Activated T-cell treated with anti-CD3 and anti-CD28 coated beads, Interleukin-2, amount 50 U/mL, for 72 hours (primary cell): ENCODE measurements around the gene TLDC2. TPM values are rescaled to one million over a fixed set of nuclear protein-coding genes. Genes with fewer than 3 reads are reported as not detected.

Experiments used
- ATAC-seq, 2 donors: fragments of 150-1000 bp; cut with Tn5 transposase; replicated peaks in 1 of 2; 2 replicates each; pipeline ENCODE4 v1.10.0; 2021; ENCODE audit warnings: moderate library complexity in 2 of 2, mild to moderate bottlenecking in 1 of 2
- DNase-seq, 2 donors: peaks; one replicate each; pipeline ENCODE4 v3.0.0; 2021 to 2022; ENCODE audit warnings: mixed read lengths in 1 of 2
- H3K27ac Mint-ChIP-seq: one replicate; pipeline ENCODE4 v1.8.0; 2022; ENCODE audit warnings: mild to moderate bottlenecking, moderate library complexity, mixed read lengths
- H3K27me3 Mint-ChIP-seq: one replicate; pipeline ENCODE4 v1.8.0; 2022; ENCODE audit warnings: low read depth, mixed read lengths
- H3K36me3 Mint-ChIP-seq, 2 donors: one replicate each; pipeline ENCODE4 v1.8.0; 2022; ENCODE audit warnings: mixed read lengths in 2 of 2, mild to moderate bottlenecking in 1 of 2; ENCODE audit not compliant: insufficient read depth in 2 of 2
- H3K4me1 Mint-ChIP-seq: one replicate; pipeline ENCODE4 v1.8.0; 2022; ENCODE audit warnings: low read depth, mixed read lengths
- H3K4me3 Mint-ChIP-seq, 2 donors: one replicate each; pipeline ENCODE4 v1.8.0; 2022; ENCODE audit warnings: mild to moderate bottlenecking in 2 of 2, mixed read lengths in 2 of 2, moderate library complexity in 2 of 2
- H3K9me3 Mint-ChIP-seq, 2 donors: one replicate each; pipeline ENCODE4 v1.8.0; 2022; ENCODE audit warnings: mixed read lengths in 2 of 2
- total RNA-seq, 2 donors: library from RNA; stranded (reverse); gene quantifications; one replicate each; pipeline ENCODE4 v1.2.3, GENCODE V29; 2022

Gene TLDC2
- total RNA-seq, 2 donors from 2014 or later, result not detected

DNA sequence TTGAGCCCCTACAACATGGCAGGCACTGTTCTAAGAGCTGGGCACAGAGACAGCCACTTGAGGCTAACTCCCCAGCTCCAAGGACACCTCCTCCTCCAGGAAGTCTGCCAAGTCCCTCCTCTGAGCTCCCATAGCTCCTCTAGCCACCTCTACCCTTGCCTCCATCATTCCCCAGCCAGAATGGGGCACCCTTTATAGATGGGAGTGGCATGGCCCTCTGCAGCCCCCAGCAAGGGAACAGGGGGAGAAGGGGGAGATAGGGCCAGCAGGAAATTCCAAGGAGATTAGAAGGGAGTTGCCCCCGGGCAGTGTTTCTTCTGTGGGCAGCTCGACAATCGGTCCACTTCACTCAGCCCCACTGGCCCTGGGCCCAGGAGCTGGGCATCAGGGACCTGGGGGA, 19.7 kb upstream of the TLDC2 start:
- no peaks in the 10 kb centered on the region for H3K36me3 Mint-ChIP-seq
- H3K4me1 Mint-ChIP-seq, result peaks cover 9% of the 10 kb centered on the region
- no peaks in the 10 kb centered on the region for H3K9me3 Mint-ChIP-seq
- H3K27me3 Mint-ChIP-seq, result no peaks in the 10 kb centered on the region
- no peak overlapping the region for H3K4me3 Mint-ChIP-seq
- DNase-seq, result no peak
- H3K27ac Mint-ChIP-seq, result no peak overlapping the region
- ATAC-seq, result no peak

DNA sequence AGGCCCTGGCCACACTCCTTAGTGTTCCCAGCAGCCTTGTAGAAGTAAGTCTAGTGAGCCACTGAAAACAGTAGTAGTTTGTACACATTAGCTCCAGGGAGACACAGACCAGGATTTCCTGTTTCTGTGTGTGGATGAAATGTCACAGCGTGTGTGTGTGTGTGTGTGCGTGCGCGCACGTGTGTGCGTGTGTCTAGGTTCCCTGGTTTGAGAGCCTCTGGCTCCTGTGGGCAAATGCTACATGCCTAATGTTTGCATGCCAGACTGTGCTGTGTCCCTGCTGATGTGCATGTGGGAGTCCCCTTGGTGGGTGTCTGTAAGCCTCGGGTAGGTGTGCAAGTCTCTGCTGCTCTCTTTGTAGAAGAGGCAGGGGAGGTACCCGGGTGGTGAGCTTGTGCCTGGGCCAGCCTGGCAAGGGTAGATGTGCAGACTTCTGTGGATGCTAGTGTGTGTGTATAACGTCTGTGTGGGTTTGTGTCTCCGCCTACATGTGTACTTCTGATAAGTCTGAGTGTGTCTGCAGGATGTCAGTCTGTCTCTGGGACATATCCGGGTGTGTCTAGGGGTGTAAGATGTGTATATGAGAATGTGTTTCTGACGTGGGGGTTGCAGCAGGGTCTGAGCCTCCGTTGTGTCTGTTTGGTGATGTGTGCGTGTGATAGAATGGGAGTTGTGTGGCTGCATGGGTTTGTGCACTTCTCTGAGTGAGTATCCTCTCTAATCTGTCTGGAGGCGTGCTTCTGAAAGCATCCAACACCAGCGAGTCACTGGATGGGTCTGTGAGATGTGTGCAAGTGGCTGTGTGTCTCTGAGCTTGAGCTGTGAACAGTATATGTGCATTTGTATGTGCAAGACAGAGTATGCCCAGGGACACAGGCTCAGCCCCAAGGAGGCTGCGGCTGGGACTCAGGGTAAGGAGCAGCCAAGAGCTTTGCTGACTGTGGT, 19.0 kb upstream of the TLDC2 start:
- Mint-ChIP-seq H3K27me3 (no peaks in the 10 kb centered on the region), H3K4me3 (peak overlapping the region; percentile 0 to 1), H3K9me3 (no peaks in the 10 kb centered on the region), H3K4me1 (peaks cover 9% of the 10 kb centered on the region), H3K36me3 (no peaks in the 10 kb centered on the region), H3K27ac (no peak overlapping the region)
- DNase-seq (peak; percentile 22 to 32), ATAC-seq (peak; percentile 58 to 65)

DNA sequence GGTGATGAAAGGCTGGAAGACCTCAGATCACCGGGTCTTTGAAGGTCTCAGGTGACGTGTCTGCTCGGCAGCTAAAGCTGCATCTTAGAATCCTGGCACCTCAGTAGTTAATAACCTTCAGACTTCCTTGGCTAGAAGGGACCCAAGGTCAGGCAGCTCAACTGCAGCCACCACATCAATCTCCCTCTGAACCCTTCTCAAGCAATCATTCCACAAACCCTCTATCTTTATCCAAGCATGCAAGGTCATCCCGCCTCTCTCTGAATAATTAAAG, 16.7 kb upstream of the TLDC2 start:
- H3K9me3 Mint-ChIP-seq, result no peaks in the 10 kb centered on the region
- H3K4me3 Mint-ChIP-seq, result no peak overlapping the region
- H3K4me1 Mint-ChIP-seq, result peaks cover 9% of the 10 kb centered on the region
- ATAC-seq (no peak), DNase-seq (no peak)
- no peaks in the 10 kb centered on the region for H3K27me3 Mint-ChIP-seq
- H3K36me3 Mint-ChIP-seq, result no peaks in the 10 kb centered on the region
- no peak overlapping the region for H3K27ac Mint-ChIP-seq

DNA sequence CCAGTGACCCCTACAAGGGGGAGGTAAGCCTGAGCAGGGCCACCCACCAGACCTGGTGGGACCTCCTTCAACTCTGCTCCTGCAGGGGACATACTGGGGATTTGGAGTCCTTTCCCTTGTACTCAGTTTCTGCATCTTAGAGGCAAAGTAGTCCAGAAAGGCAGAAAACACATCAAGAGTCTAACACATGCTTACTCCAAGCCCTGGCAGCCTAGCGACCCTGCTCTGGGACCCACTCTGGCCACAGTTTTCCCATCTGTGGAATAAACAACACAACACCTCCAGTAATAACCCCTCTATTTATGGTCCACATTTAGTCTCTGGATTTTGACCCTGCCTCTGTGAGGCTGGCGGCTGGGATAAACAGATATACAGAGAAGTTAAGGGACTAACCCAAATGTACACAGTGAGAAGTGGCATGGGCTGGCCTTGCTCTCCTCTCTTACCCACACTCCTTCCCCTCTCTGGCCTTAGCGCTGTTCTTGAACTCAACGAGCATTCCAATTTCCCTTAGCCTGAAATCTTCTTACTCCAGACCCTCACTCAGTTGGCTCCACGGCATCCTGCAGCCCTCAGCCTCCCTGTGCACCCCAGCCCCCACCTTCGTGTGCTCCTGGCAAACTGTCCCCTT, 16.1 kb upstream of the TLDC2 start:
- no peak for ATAC-seq
- Mint-ChIP-seq H3K4me3 (no peak overlapping the region), H3K4me1 (peaks cover 12% of the 10 kb centered on the region), H3K27me3 (peaks cover 2% of the 10 kb centered on the region), H3K27ac (no peak overlapping the region), H3K36me3 (no peaks in the 10 kb centered on the region), H3K9me3 (no peaks in the 10 kb centered on the region)
- no peak for DNase-seq

DNA sequence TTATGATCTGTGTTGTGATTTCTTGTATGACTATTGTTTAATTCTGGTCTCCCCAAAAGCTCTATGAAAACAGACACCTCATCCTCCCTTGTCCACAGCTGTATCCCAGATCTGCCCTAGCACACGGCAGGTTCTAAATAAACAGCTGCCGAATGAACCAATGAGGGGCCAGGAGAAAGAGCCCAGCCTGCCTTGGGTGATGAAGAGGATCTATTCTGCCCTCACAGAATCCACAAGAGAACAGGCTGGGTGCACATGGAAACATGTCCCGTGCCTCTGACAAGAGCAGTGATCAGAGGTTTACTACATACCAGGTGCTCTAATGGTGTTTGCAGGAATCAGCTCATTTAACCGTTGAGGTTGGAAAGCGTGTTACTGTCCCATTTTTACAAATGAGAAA, 15.6 kb upstream of the TLDC2 start:
- no peaks in the 10 kb centered on the region for H3K9me3 Mint-ChIP-seq
- H3K4me3 Mint-ChIP-seq, result no peak overlapping the region
- H3K27me3 Mint-ChIP-seq, result peaks cover 7% of the 10 kb centered on the region
- DNase-seq (no peak), ATAC-seq (no peak)
- H3K4me1 Mint-ChIP-seq, result peaks cover 17% of the 10 kb centered on the region
- no peak overlapping the region for H3K27ac Mint-ChIP-seq
- no peaks in the 10 kb centered on the region for H3K36me3 Mint-ChIP-seq

DNA sequence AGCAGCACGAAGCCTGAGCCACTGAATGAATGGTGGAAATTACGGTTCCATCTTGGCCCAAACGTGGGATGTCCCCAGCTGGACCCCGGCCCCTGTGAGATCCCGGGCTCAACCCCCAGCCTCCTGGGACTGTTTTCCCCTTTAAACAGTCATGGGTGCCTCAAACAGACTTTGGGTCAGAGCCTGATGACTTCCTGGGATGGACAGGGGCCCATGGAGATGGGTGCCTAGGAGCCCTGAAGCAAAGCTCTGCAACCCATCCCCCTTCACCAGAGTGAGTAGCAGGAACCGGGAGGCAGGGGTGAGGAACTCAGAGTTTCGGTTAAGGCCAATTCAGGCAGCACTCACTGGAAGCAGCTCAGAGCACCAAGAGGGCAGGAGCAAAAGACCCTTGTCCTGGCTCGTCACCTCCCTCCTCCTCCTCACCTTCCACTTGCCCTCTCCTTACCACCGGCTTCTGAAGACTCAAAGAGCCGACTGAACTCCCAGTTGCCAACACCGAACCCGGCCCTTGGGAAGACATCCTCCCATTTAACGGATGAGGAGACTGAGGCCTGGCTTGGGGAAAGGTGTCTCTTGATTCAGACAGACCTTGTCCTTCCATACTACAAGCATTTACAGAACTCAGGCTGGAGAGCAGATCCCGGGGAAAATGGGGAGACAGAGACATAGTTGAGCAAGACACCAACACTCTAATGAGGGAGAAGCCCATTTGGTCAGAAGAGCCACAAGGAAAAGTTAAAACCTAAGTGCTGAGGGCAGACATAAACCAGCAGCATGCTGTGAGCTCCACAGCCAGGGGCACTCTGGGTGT, 14.9 kb upstream of the TLDC2 start:
- no peaks in the 10 kb centered on the region for H3K9me3 Mint-ChIP-seq
- DNase-seq (no peak), ATAC-seq (no peak)
- H3K27me3 Mint-ChIP-seq, result peaks cover 14% of the 10 kb centered on the region
- H3K4me3 Mint-ChIP-seq, result peak overlapping the region; percentile 3 to 41
- H3K36me3 Mint-ChIP-seq, result no peaks in the 10 kb centered on the region
- peaks cover 19% of the 10 kb centered on the region for H3K4me1 Mint-ChIP-seq
- H3K27ac Mint-ChIP-seq, result no peak overlapping the region

DNA sequence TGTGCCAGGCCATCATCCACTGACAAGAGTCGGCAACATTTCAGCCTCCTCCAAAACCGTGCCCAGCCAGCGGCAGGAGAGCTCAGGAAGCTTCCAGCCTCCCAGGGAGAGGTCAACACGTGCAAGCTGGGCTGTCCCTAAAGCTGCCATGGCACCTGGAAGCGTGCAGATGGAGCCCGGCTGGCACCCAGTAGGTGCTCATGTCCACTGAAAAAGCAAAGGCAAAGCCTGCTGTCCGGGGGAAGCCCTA, 14.4 kb upstream of the TLDC2 start:
- H3K4me3 Mint-ChIP-seq, result peak overlapping the region; percentile 3 to 41

DNA sequence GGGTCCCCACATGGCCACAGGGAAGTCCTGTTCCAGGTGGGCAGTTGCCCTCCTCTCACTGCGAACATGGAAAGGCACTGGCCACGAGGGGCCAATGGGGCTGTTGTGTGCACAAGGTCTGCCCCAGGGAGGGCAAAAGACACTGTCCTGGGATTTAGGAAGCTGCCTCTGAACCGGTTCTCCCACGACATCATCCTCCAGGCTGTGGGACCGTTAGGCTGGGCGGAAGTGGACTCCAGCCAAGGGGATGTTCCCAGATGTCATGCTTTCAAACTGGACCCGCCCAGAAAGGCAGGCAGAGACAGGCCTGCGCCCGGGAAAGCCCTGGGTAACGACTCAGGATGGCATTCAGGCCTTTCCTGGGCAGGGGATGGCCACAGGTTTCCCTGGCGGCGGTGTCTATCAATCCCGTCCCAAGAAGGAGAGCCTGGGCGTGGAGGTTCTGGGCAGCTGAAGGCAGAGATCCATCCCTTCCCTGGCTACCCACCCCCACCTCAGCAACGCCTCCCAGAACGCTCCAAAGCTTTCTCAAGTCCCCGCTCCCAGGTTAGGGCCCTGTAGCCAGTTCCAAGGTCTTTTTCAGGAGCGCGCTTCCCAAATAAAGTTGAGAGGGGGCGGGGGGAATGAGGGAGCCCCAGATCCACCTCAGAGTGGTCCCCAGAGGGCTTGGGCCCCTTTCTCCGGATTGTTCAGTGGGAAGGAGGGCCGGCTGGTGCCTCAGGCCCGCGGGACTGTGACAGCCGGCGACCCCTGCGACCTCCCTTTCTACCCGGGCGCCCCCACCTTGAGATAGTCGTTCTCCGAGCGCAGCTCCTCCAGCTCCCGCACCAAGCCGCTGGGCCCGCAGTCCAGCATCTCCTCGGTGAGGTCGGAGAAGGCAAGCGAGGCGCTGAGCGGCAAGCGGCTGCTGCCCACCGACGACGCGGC, 13.8 kb upstream of the TLDC2 start:
- H3K9me3 Mint-ChIP-seq, result no peaks in the 10 kb centered on the region
- no peak for ATAC-seq
- H3K27ac Mint-ChIP-seq, result no peak overlapping the region
- peaks cover 13% of the 10 kb centered on the region for H3K4me1 Mint-ChIP-seq
- H3K36me3 Mint-ChIP-seq, result no peaks in the 10 kb centered on the region
- peaks cover 22% of the 10 kb centered on the region for H3K27me3 Mint-ChIP-seq
- no peak for DNase-seq
- H3K4me3 Mint-ChIP-seq, result peak overlapping the region; percentile 41 to 44

More for the DNA sequence above, 14.4 kb upstream of the TLDC2 start:
- H3K9me3 Mint-ChIP-seq, result no peaks in the 10 kb centered on the region
- DNase-seq, result no peak
- H3K27ac Mint-ChIP-seq, result no peak overlapping the region
- H3K36me3 Mint-ChIP-seq, result no peaks in the 10 kb centered on the region
- no peak for ATAC-seq
- peaks cover 19% of the 10 kb centered on the region for H3K4me1 Mint-ChIP-seq
- peaks cover 19% of the 10 kb centered on the region for H3K27me3 Mint-ChIP-seq

DNA sequence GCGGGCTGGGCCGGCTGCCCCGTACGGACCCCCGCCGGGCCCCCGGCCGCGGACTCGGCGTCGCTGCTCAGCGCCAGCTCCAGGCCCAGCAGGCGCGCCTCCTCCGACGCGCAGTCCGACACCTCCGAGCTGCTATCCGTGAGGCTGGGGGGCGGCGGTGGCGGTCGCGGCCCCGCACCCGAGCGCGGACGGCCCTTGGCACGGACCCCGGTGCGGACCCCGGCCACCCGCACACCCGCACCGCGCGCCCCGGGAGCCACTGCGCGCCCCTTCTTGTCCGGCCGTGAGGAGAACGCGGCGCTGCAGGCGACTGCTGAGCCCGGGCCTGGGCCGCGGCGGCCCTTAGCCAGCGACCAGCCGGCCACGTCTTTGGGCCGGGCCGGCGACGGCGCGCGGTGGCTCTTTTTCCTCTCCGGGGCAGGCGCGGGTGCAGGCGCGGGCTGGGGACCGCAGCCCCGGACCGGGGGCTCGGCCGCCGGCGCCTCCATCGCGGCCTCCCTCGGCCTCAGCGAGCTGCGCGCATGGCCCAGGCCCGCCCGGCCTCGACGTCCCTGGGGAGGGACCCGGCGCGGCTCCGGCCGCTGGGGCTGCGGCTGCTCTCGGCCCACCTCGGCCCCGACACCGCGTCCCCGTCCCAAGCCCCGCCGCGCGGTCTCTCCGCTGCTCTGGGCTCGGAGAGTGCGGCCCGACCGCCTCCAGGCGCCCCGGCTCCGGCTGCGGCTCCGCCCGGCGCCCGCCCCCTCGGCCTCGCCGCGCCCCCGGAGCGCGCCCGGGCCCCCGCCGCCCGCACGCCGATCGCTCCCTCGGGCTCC, 12.9 kb upstream of the TLDC2 start:
- Mint-ChIP-seq H3K9me3 (no peaks in the 10 kb centered on the region), H3K4me3 (no peak overlapping the region), H3K27me3 (peaks cover 22% of the 10 kb centered on the region), H3K27ac (no peak overlapping the region), H3K4me1 (peaks cover 10% of the 10 kb centered on the region), H3K36me3 (no peaks in the 10 kb centered on the region)
- ATAC-seq (peak; percentile 66 to 67), DNase-seq (peak in 1 of 2 donors; percentile 8)

DNA sequence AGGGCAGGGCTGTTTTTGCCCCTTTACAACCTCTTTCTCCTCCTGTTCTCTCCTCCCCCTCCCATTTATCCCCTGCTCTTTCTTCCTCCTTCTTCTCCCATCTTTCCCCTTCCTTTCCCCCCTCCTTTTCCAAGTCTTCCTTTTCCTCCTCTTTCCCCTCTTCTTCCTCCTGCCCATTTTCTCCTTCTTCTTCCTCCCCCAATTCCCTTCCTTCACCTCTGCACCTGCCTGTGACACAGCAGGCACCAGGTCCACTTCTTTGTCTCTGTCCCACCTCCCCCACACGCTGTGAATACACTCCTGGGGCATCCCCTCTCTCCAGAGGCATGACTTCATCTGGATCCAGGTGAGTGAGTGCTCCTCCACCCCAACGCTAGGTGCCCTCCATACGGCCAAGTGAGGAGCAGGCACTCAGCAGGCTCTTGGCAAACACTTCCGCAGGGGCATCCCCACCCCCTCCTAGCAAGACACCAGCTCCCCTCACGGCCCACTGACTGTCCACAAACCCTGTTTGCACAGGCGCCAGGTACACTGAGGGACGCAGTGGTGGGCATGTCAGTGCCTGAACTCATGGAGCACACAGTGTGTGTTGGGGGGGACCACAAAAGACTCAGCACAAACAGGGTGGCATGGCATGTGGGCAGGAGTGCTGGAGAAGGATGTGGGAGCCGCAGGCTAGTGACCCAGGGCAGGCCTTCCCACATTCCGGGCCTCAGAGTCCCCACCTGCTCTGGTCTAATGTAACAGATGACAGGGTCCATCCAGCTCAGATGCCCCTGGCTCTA, 10.7 kb upstream of the TLDC2 start:
- Mint-ChIP-seq H3K27ac (no peak overlapping the region), H3K36me3 (no peaks in the 10 kb centered on the region), H3K4me3 (peak overlapping the region; percentile 46 to 88), H3K27me3 (peaks cover 22% of the 10 kb centered on the region), H3K4me1 (peaks cover 10% of the 10 kb centered on the region), H3K9me3 (no peaks in the 10 kb centered on the region)
- ATAC-seq (no peak), DNase-seq (no peak)

DNA sequence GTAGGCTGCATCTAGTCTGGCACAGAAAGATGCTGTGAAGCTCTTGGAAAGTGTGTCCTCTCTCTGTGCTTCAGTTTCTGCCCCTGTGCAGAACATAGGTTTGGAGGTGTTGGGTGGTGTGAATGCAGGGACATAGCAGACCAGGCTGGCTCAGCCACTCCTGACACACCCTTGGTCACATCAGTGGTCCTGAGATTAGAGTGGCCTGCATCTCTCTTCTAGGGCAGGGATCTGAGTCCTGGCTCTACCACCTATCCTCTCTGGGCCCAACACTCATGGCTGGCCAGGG, 10.1 kb upstream of the TLDC2 start:
- DNase-seq (no peak), ATAC-seq (no peak)
- Mint-ChIP-seq H3K27me3 (peaks cover 22% of the 10 kb centered on the region), H3K4me1 (peaks cover 10% of the 10 kb centered on the region), H3K4me3 (peak overlapping the region in 1 of 2 donors; percentile 3), H3K27ac (no peak overlapping the region), H3K9me3 (no peaks in the 10 kb centered on the region), H3K36me3 (no peaks in the 10 kb centered on the region)

DNA sequence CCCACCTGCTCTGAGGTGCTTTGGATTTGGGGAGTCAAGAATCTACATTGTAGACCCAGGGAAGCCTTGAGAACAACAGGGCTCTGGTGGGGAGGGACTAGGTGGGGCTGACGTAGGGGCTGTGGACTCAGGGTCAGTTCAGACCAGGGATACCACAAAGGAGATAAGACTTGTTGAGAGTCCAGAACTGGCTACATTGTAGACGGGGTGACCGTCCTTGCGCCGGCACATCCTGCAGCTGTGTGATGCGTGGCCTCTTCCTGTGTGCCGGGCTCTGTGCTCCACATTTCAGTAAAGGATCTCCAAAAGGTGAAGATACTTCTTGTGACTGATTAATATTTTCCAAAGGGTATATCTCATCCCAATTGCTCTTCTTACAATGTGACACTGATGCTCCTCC, 9.8 kb upstream of the TLDC2 start:
- Mint-ChIP-seq H3K4me1 (peaks cover 10% of the 10 kb centered on the region), H3K36me3 (no peaks in the 10 kb centered on the region), H3K27me3 (peaks cover 22% of the 10 kb centered on the region), H3K27ac (no peak overlapping the region), H3K9me3 (no peaks in the 10 kb centered on the region), H3K4me3 (peak overlapping the region in 1 of 2 donors; percentile 30)
- DNase-seq (no peak), ATAC-seq (no peak)
